H1 (cell line): ENCODE data around the gene NFIA. TPM values are rescaled to one million over a fixed set of nuclear protein-coding genes. Genes with fewer than 3 reads are reported as not detected.

ENCODE experiments used
- CTCF ChIA-PET: fragments of 300-600 bp; sonication (Branson Sonifier 250); formaldehyde crosslinking; loops from one replicate; lab custom pipeline; 2021; ENCODE audit not compliant: partially characterized antibody; lab: Charles Lee
- POLR2A ChIA-PET: fragments of 300-600 bp; sonication (Branson Sonifier 250); formaldehyde crosslinking; loops from one replicate; lab custom pipeline; 2021; ENCODE audit warnings: inconsistent platforms; ENCODE audit not compliant: partially characterized antibody; lab: Charles Lee
- DNase-seq, 2 experiments: peaks; one replicate each; pipeline versions ENCODE4 v3.0.0 to v3.0.0-alpha.2; 2010 to 2022; ENCODE audit warnings: low spot score in 2 of 2, low read depth in 1 of 2, mixed read lengths in 1 of 2
- FAIRE-seq: peaks from 2 replicates; lab custom pipeline; 2011; peaks lifted over from hg19 to GRCh38; lab: Jason Lieb, UNC
- H2AFZ ChIP-seq: 2 replicates; pipeline ENCODE4 v1.8.1; 2012; ENCODE audit warnings: low read length, inconsistent platforms
- H2AK5ac ChIP-seq: 2 replicates; pipeline ENCODE4 v1.6.1; 2013; ENCODE audit warnings: low read depth, low read length
- H2BK120ac ChIP-seq: replicated peaks from 2 replicates; pipeline ENCODE3; 2013; ENCODE audit warnings: low read depth, low read length, inconsistent platforms
- H2BK12ac ChIP-seq: 2 replicates; pipeline ENCODE4 v1.6.1; 2013; ENCODE audit warnings: low read depth, low read length
- H2BK15ac ChIP-seq: 2 replicates; pipeline ENCODE4 v1.6.1; 2013; ENCODE audit warnings: low read length
- H2BK20ac ChIP-seq: 2 replicates; pipeline ENCODE4 v1.6.1; 2013; ENCODE audit warnings: low read length
- H2BK5ac ChIP-seq: 2 replicates; pipeline ENCODE4 v1.6.1; 2013; ENCODE audit warnings: low read depth, low read length
- H3K14ac ChIP-seq: 2 replicates; pipeline ENCODE4 v1.6.1; 2013; ENCODE audit warnings: inconsistent platforms; ENCODE audit not compliant: insufficient read length
- H3K18ac ChIP-seq: 2 replicates; pipeline ENCODE4 v1.6.1; 2013; ENCODE audit warnings: low read length; ENCODE audit errors: extremely low read depth
- H3K23ac ChIP-seq: 2 replicates; pipeline ENCODE4 v1.6.1; 2013; ENCODE audit warnings: inconsistent platforms; ENCODE audit not compliant: insufficient read length
- H3K23me2 ChIP-seq: 2 replicates; pipeline ENCODE4 v1.6.1; 2013; ENCODE audit warnings: low read depth, low read length
- H3K27ac ChIP-seq: 2 replicates; pipeline ENCODE4 v1.6.1; 2011; ENCODE audit warnings: low read depth, low read length, inconsistent platforms
- H3K27me3 ChIP-seq, 4 experiments: replicated peaks in 1 of 4; 1 replicate in 1 of 4; 2 replicates in 3 of 4; pipeline versions ENCODE4 v1.6.1 to v1.8.1; 2011 to 2013; ENCODE audit warnings: low read length in 3 of 4, mild to moderate bottlenecking in 3 of 4, inconsistent platforms in 2 of 4, mixed read lengths in 2 of 4, moderate library complexity in 1 of 4; ENCODE audit not compliant: control insufficient read depth in 3 of 4, insufficient read depth in 3 of 4; ENCODE audit errors: extremely low read depth in 1 of 4
- H3K36me3 ChIP-seq, 4 experiments: 2 replicates each; pipeline versions ENCODE4 v1.6.1 to v1.8.1; 2011 to 2013; ENCODE audit warnings: mild to moderate bottlenecking in 4 of 4, low read length in 3 of 4, moderate library complexity in 2 of 4, control low read depth in 1 of 4, inconsistent platforms in 1 of 4; ENCODE audit not compliant: insufficient read depth in 4 of 4, control insufficient read depth in 2 of 4
- H3K4ac ChIP-seq: replicated peaks from 2 replicates; pipeline ENCODE3; 2013; ENCODE audit warnings: low read length, low read depth, mixed read lengths, inconsistent platforms; ENCODE audit not compliant: insufficient read length
- H3K4me1 ChIP-seq, 4 experiments: replicated peaks in 1 of 4; 1 replicate in 1 of 4; 2 replicates in 3 of 4; pipeline versions ENCODE4 v1.6.1 to v1.8.1; 2011 to 2013; ENCODE audit warnings: low read length in 3 of 4, inconsistent platforms in 2 of 4, mixed read lengths in 1 of 4; ENCODE audit not compliant: insufficient read depth in 4 of 4, control insufficient read depth in 3 of 4
- H3K4me2 ChIP-seq, 2 experiments: 2 replicates each; pipeline versions ENCODE4 v1.6.1 to v1.8.1; 2011 to 2013; ENCODE audit warnings: low read depth in 2 of 2, low read length in 2 of 2, control low read depth in 1 of 2, inconsistent platforms in 1 of 2, mild to moderate bottlenecking in 1 of 2; ENCODE audit not compliant: insufficient read depth in 1 of 2
- H3K4me3 ChIP-seq, 4 experiments: fragments of 200-600, 300-600 bp in 1 of 4; sonication (generic), shearing (Covaris generic), sonication (Bioruptor Twin) in 1 of 4; 2 replicates each; pipeline versions ENCODE4 v1.5.1 to v1.8.1; 2011 to 2016; ENCODE audit warnings: low read length in 4 of 4, low read depth in 3 of 4, control low read depth in 2 of 4, inconsistent platforms in 2 of 4, mild to moderate bottlenecking in 2 of 4, mixed read lengths in 1 of 4, moderate library complexity in 1 of 4; ENCODE audit not compliant: insufficient read depth in 2 of 4; ENCODE audit errors: extremely low read depth in 1 of 4
- H3K56ac ChIP-seq: replicated peaks from 2 replicates; pipeline ENCODE3; 2013; ENCODE audit warnings: low read depth, mild to moderate bottlenecking, mixed read lengths, low read length, inconsistent platforms; ENCODE audit not compliant: insufficient read length
- H3K79me1 ChIP-seq: 2 replicates; pipeline ENCODE4 v1.6.1; 2013; ENCODE audit warnings: low read depth, low read length, control low read depth
- H3K79me2 ChIP-seq, 2 experiments: 2 replicates each; pipeline versions ENCODE4 v1.6.1 to v1.8.1; 2012 to 2013; ENCODE audit warnings: low read length in 2 of 2, mild to moderate bottlenecking in 2 of 2, inconsistent platforms in 1 of 2; ENCODE audit not compliant: insufficient read depth in 2 of 2, control insufficient read depth in 1 of 2
- H3K9ac ChIP-seq, 4 experiments: replicated peaks in 1 of 4; 1 replicate in 1 of 4; 2 replicates in 3 of 4; pipeline versions ENCODE4 v1.6.1 to v1.8.1; 2011 to 2013; ENCODE audit warnings: low read depth in 3 of 4, low read length in 3 of 4, control low read depth in 2 of 4, mild to moderate bottlenecking in 2 of 4, moderate library complexity in 2 of 4, inconsistent platforms in 1 of 4; ENCODE audit errors: extremely low read depth in 1 of 4
- H3K9me3 ChIP-seq, 2 experiments: 2 replicates each; pipeline versions ENCODE4 v1.6.1 to v1.8.1; 2012 to 2013; ENCODE audit warnings: mild to moderate bottlenecking in 2 of 2, moderate library complexity in 2 of 2, control low read depth in 1 of 2, inconsistent platforms in 1 of 2, low read depth in 1 of 2, low read length in 1 of 2, mixed read lengths in 1 of 2; ENCODE audit not compliant: insufficient read depth in 2 of 2
- H4K20me1 ChIP-seq, 2 experiments: replicated peaks in 1 of 2; 2 replicates each; pipeline versions ENCODE3 to v1.8.1; 2011 to 2013; ENCODE audit warnings: inconsistent platforms in 2 of 2, low read length in 2 of 2, mild to moderate bottlenecking in 1 of 2; ENCODE audit not compliant: insufficient read depth in 2 of 2, control insufficient read depth in 1 of 2
- H4K5ac ChIP-seq: 2 replicates; pipeline ENCODE4 v1.6.1; 2013; ENCODE audit warnings: low read length, low read depth, mixed read lengths, inconsistent platforms; ENCODE audit not compliant: insufficient read length
- H4K8ac ChIP-seq: 2 replicates; pipeline ENCODE4 v1.8.0; 2013; ENCODE audit warnings: mild to moderate bottlenecking, moderate library complexity, low read length, inconsistent platforms; ENCODE audit not compliant: insufficient read depth; ENCODE audit errors: extremely low read depth
- H4K91ac ChIP-seq: replicated peaks from 2 replicates; pipeline ENCODE3; 2013; ENCODE audit warnings: low read length, mixed read lengths, inconsistent platforms; ENCODE audit not compliant: insufficient read length
- ASH2L ChIP-seq: fragments of 200-600, 300-600 bp; sonication (generic); IDR thresholded peaks from one replicate; pipeline ENCODE4 v1.7.1; 2017; ENCODE audit warnings: low read length
- MAX ChIP-seq: IDR thresholded peaks from 2 replicates; pipeline ENCODE4 v1.6.1; 2012; ENCODE audit warnings: inconsistent platforms
- SUZ12 ChIP-seq: fragments of 200-600 bp; sonication (generic); IDR thresholded peaks from 2 replicates; pipeline ENCODE4 v1.6.1; 2012; ENCODE audit warnings: mild to moderate bottlenecking, inconsistent platforms, low read length, moderate library complexity, mixed read lengths
- WGBS, 2 experiments: shearing (Covaris generic) in 1 of 2; methylation state at CpG; one replicate each; pipeline versions ENCODE4 v1.1.6 to v1.1.7; 2013 to 2015; ENCODE audit warnings: low lambda C conversion rate in 2 of 2, mixed read lengths in 2 of 2, inconsistent platforms in 1 of 2, low coverage in 1 of 2, missing lambda C conversion rate in 1 of 2; ENCODE audit not compliant: insufficient replicate concordance in 2 of 2, insufficient coverage in 1 of 2, insufficient read length in 1 of 2; ENCODE audit errors: extremely low coverage in 1 of 2, missing lambda C conversion rate in 1 of 2; 5-methylcytosine and 5-hydroxymethylcytosine counted together
- polyA plus RNA-seq, 7 experiments: library from polyadenylated mRNA; depleted of rRNA in 3 of 7; stranded (reverse) in 5 of 7; unstranded in 2 of 7; fragments of >200 nt in 5 of 7; fragments of 200-250 nt in 2 of 7; gene quantifications; 1 replicate in 5 of 7; 2 replicates in 1 of 7; 4 replicates in 1 of 7; pipeline versions ENCODE4 v1.2.1 to v1.2.3, GENCODE V29; 2011 to 2013; ENCODE audit warnings: missing spikeins in 2 of 7, mixed read lengths in 2 of 7
- total RNA-seq: library from RNA; stranded (reverse); fragmentation: NEBNext Ultra II Directional; extraction: Animal tissue kit (Norgen Biotek cat#: 25700); gene quantifications from 2 replicates; pipeline ENCODE4 v1.2.1, GENCODE V29; 2021

NFIA gene
- total and polyA plus RNA-seq, 2 of the 8 experiments (the other 6 are each of a cell fraction or from before 2014, with no cell fraction given): 1.8 to 2.3 TPM

GRCh38 chr1:61215676-61216289, 133.4 kb downstream of the NFIA start:
- Histone ChIP-seq H4K5ac (no peak overlapping the region), H3K4me2 (no peak overlapping the region), H3K18ac (no peak overlapping the region), H3K79me2 (no peaks in the 10 kb centered on the region), H2BK120ac (no peak overlapping the region), H3K9me3 (no peaks in the 10 kb centered on the region), H4K8ac (no peak overlapping the region), H2BK15ac (no peak overlapping the region), H4K91ac (no peak overlapping the region), H3K4me3 (no peak overlapping the region), H3K4ac (no peak overlapping the region), H3K27ac (no peak overlapping the region), H3K9ac (no peak overlapping the region), H2BK20ac (no peak overlapping the region), H2BK5ac (no peak overlapping the region), H2AFZ (no peak overlapping the region), H3K23ac (no peak overlapping the region), H2AK5ac (no peak overlapping the region), H3K23me2 (no peaks in the 10 kb centered on the region), H3K56ac (no peak overlapping the region), H3K36me3 (no peaks in the 10 kb centered on the region), H3K79me1 (no peaks in the 10 kb centered on the region; the same call in 1 of the 2 replicates), H2BK12ac (no peak overlapping the region), H3K4me1 (no peaks in the 10 kb centered on the region), H4K20me1 (peaks cover 0 to 2% of the 10 kb centered on the region in 2 experiments), H3K14ac (no peak overlapping the region), H3K27me3 (no peaks in the 10 kb centered on the region)
- WGBS, 2 experiments: 84% methylated on average over 6 of the region's 6 CpGs; no CpG with 5 or more reads in 1 of the 2 experiments
- CTCF ChIA-PET: interaction anchor here (0.9 kb wide), 1 partner anchor 14 kb away, joined by 3 read pairs; no protein-coding TSS in a partner anchor
- FAIRE-seq: peak; percentile 13
- TF ChIP-seq SUZ12 (no peak), MAX (no peak), ASH2L (no peak)
- no peak for DNase-seq
- POLR2A ChIA-PET: interaction anchor here (0.7 kb wide), 1 partner anchor 9 kb away, joined by 3 read pairs; no protein-coding TSS in a partner anchor
